ENCODE data around the gene OR2M5. TPM values are rescaled to one million over a fixed set of nuclear protein-coding genes. Genes with fewer than 3 reads are reported as not detected.

The OR2M5 gene
- total and polyA plus RNA-seq, 2 donors (not counting 3 experiments of a cell fraction or from before 2014, with no cell fraction given), result not detected

DNA sequence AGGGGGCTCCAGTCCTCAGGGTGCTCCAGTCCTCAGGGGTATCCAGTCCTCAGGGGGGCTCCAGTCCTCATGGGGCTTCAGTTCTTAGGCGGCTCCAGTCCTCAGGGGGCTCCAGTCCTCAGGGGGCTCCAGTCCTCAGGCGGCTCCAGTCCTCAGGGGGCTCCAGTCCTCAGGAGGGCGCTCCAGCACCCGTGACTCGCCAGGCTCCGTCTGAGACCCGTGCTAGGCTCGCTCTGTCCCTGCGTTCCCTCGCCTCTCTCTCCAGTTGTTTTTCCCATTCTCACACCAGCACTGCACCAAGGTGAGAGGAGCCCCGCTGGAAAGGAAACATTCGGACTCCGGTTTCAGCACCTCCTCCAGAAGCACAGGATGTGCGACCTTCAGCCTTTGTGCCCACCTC, 20.2 kb downstream of the OR2M5 start:
- no TSS peak for BruUV-seq (replicated peaks)
- no peak for DNase-seq (ENCODE audit: low read depth, low spot score)
- POLR2A ChIA-PET, result no interaction called here

DNA sequence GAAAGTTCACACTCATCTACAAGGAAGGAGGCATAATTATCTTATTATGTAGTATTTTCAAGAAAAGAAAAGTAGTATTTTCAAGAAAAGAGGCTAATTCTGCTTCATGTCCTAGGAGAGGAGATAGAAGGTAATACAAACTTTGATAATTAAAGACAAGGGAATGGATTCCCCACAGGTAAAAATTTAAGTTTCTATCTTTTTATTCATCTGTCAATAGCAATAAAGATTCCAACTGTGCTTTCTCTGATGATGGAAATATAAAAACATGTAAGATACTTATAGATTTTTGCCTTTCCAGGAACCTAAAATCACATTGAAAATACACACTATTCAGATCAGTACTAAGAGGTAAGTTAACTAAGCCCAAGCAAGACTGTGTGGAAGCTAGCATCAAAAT, 29.6 kb downstream of the OR2M5 start, which contains the start of gene OR2M2:
TSS of gene OR2M2 (plus strand) at position 301 of the 400 bp plus-strand sequence. CDS start 5,165 bp downstream, outside the sequence.
- H3K79me2 ChIP-seq (ENCODE audit: control insufficient read depth, insufficient read depth, low read length), result no peaks in the 10 kb centered on the region
- H3K4me1 ChIP-seq (ENCODE audit: control insufficient read depth, extremely low read depth, insufficient read depth, low read length), result no peaks in the 10 kb centered on the region
- no peaks in the 10 kb centered on the region for H3K36me3 ChIP-seq (ENCODE audit: control insufficient read depth in 2 of 2, extremely low read depth in 1 of 2, insufficient read depth in 2 of 2, low read length in 2 of 2)
- no peak for FAIRE-seq
- ChIA-PET CTCF (no interaction called here), POLR2A (no interaction called here)
- no peaks in the 10 kb centered on the region for H3K27me3 ChIP-seq (ENCODE audit: control insufficient read depth in 2 of 2, insufficient read depth in 2 of 2, low read length in 2 of 2)
- H3K9me1 ChIP-seq (replicated peaks; ENCODE audit: control insufficient read depth, extremely low read depth, insufficient read depth, low read length), result no peaks in the 10 kb centered on the region
- no peak within 1 kb of the TSS for H3K4me3 ChIP-seq (replicated peaks in 1 of 3; ENCODE audit: insufficient read depth in 1 of 3, low read depth in 1 of 3, low read length in 3 of 3)
- TF ChIP-seq POLR2AphosphoS5 (IDR thresholded peaks at IDR 0.05; ENCODE audit: insufficient read depth, low read depth, low read length) (no peak), POLR2A (IDR thresholded peaks at IDR 0.05; ENCODE audit: low read depth, low read length) (no peak), GATA2 (IDR thresholded peaks at IDR 0.05; ENCODE audit: insufficient read depth, insufficient read length, low read depth, low read length) (no peak), JUN (IDR thresholded peaks at IDR 0.05; ENCODE audit: borderline replicate concordance, insufficient read depth, insufficient read length, low read depth) (no peak), FOS (IDR thresholded peaks at IDR 0.05; ENCODE audit: borderline replicate concordance, insufficient read depth, low read length) (no peak), EZH2 (IDR thresholded peaks at IDR 0.05; ENCODE audit: borderline replicate concordance, low read depth, low read length, severe bottlenecking) (no peak), MYC (IDR thresholded peaks at IDR 0.05; ENCODE audit: low read depth, low read length) (no peak)
- TF ChIP-seq, protein P1, sequence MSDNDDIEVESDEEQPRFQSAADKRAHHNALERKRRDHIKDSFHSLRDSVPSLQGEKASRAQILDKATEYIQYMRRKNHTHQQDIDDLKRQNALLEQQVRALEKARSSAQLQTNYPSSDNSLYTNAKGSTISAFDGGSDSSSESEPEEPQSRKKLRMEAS (IDR thresholded peaks at IDR 0.05; ENCODE audit: insufficient read depth, insufficient read length), result no peak
- TF ChIP-seq, protein P2, sequence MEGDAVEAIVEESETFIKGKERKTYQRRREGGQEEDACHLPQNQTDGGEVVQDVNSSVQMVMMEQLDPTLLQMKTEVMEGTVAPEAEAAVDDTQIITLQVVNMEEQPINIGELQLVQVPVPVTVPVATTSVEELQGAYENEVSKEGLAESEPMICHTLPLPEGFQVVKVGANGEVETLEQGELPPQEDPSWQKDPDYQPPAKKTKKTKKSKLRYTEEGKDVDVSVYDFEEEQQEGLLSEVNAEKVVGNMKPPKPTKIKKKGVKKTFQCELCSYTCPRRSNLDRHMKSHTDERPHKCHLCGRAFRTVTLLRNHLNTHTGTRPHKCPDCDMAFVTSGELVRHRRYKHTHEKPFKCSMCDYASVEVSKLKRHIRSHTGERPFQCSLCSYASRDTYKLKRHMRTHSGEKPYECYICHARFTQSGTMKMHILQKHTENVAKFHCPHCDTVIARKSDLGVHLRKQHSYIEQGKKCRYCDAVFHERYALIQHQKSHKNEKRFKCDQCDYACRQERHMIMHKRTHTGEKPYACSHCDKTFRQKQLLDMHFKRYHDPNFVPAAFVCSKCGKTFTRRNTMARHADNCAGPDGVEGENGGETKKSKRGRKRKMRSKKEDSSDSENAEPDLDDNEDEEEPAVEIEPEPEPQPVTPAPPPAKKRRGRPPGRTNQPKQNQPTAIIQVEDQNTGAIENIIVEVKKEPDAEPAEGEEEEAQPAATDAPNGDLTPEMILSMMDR (IDR thresholded peaks at IDR 0.05; ENCODE audit: extremely low read depth in 1 of 2, insufficient read depth in 1 of 2, low read depth in 1 of 2, low read length in 2 of 2), result no peak
- dilution Hi-C loops (cut with MboI; ENCODE audit: extremely low pct_ligation_motif_present, low sequenced_read_pairs), result no loop called here
- BruUV-seq (replicated peaks), result no TSS peak
- no peak within 1 kb of the TSS for H2AFZ ChIP-seq (ENCODE audit: low read depth, low read length)
- H3K27ac ChIP-seq (ENCODE audit: insufficient read depth, low read depth, low read length), result no peak within 1 kb of the TSS
- H4K20me1 ChIP-seq (replicated peaks; ENCODE audit: control insufficient read depth, extremely low read depth, insufficient read depth, low read length), result no peaks in the 10 kb centered on the region
- no peak within 1 kb of the TSS for H3K9ac ChIP-seq (replicated peaks; ENCODE audit: extremely low read depth, insufficient read depth, low read length)
- no peaks in the 10 kb centered on the region for H3K9me3 ChIP-seq (replicated peaks; ENCODE audit: control insufficient read depth, insufficient read depth, low read length)
- no peak within 1 kb of the TSS for H3K4me2 ChIP-seq (ENCODE audit: insufficient read depth, low read length)
- intact Hi-C loops (cut with micrococcal nuclease), result no loop called here
- DNase-seq (ENCODE audit: low read depth, low spot score), result no peak

More for the DNA sequence above, 20.2 kb downstream of the OR2M5 start:
- Histone ChIP-seq H3K4me3 (replicated peaks in 1 of 3; ENCODE audit: insufficient read depth in 1 of 3, low read depth in 1 of 3, low read length in 3 of 3) (no peak overlapping the region), H3K27ac (ENCODE audit: insufficient read depth, low read depth, low read length) (no peak overlapping the region), H2AFZ (ENCODE audit: low read depth, low read length) (no peak overlapping the region), H3K4me2 (ENCODE audit: insufficient read depth, low read length) (no peak overlapping the region), H3K36me3 (ENCODE audit: control insufficient read depth in 2 of 2, extremely low read depth in 1 of 2, insufficient read depth in 2 of 2, low read length in 2 of 2) (no peaks in the 10 kb centered on the region), H3K9me1 (replicated peaks; ENCODE audit: control insufficient read depth, extremely low read depth, insufficient read depth, low read length) (no peaks in the 10 kb centered on the region), H4K20me1 (replicated peaks; ENCODE audit: control insufficient read depth, extremely low read depth, insufficient read depth, low read length) (no peaks in the 10 kb centered on the region), H3K79me2 (ENCODE audit: control insufficient read depth, insufficient read depth, low read length) (no peaks in the 10 kb centered on the region), H3K27me3 (ENCODE audit: control insufficient read depth in 2 of 2, insufficient read depth in 2 of 2, low read length in 2 of 2) (no peaks in the 10 kb centered on the region), H3K9ac (replicated peaks; ENCODE audit: extremely low read depth, insufficient read depth, low read length) (no peak overlapping the region), H3K9me3 (replicated peaks; ENCODE audit: control insufficient read depth, insufficient read depth, low read length) (no peaks in the 10 kb centered on the region), H3K4me1 (ENCODE audit: control insufficient read depth, extremely low read depth, insufficient read depth, low read length) (no peaks in the 10 kb centered on the region)
- CTCF ChIA-PET, result no interaction called here
- intact Hi-C loops (cut with micrococcal nuclease), result no loop called here
- FAIRE-seq, result no peak
- dilution Hi-C loops (cut with MboI; ENCODE audit: extremely low pct_ligation_motif_present, low sequenced_read_pairs), result no loop called here
- TF ChIP-seq GATA2 (IDR thresholded peaks at IDR 0.05; ENCODE audit: insufficient read depth, insufficient read length, low read depth, low read length) (no peak), JUN (IDR thresholded peaks at IDR 0.05; ENCODE audit: borderline replicate concordance, insufficient read depth, insufficient read length, low read depth) (no peak), EZH2 (IDR thresholded peaks at IDR 0.05; ENCODE audit: borderline replicate concordance, low read depth, low read length, severe bottlenecking) (no peak), POLR2A (IDR thresholded peaks at IDR 0.05; ENCODE audit: low read depth, low read length) (no peak), MYC (IDR thresholded peaks at IDR 0.05; ENCODE audit: low read depth, low read length) (no peak), FOS (IDR thresholded peaks at IDR 0.05; ENCODE audit: borderline replicate concordance, insufficient read depth, low read length) (no peak)
- TF ChIP-seq, protein P1 (IDR thresholded peaks at IDR 0.05; ENCODE audit: insufficient read depth, insufficient read length), result no peak
